Transverse colon (tissue), 4 donors: ENCODE measurements around the gene ARL17A.
"Not testable (repeated sequence)": the region's sequence is repeated elsewhere in the genome, so short reads cannot be mapped to it uniquely, and the experiment has no call there.

Source experiments
- CTCF ChIP-seq, 5 experiments: fragments of 200-600 bp in 3 of 5; fragments of 450-650 bp in 2 of 5; sonication (generic) in 3 of 5; IDR thresholded peaks; 1 replicate in 2 of 5; 2 replicates in 3 of 5; pipeline ENCODE4 v1.5.1; 2016 to 2017; ENCODE audit warnings: antibody characterized with exemption in 5 of 5, inconsistent platforms in 3 of 5, mild to moderate bottlenecking in 2 of 5, moderate library complexity in 1 of 5
- EP300 ChIP-seq: sonication (generic); formaldehyde crosslinking; IDR thresholded peaks from one replicate; pipeline ENCODE4 v1.6.1; 2017; ENCODE audit warnings: antibody characterized with exemption, low read depth
- POLR2A ChIP-seq: fragments of 450-650 bp; IDR thresholded peaks from one replicate; pipeline ENCODE4 v1.6.1; 2016; ENCODE audit warnings: antibody characterized with exemption, mild to moderate bottlenecking, moderate library complexity
- POLR2AphosphoS5 ChIP-seq, 3 donors: sonication (generic); formaldehyde crosslinking; IDR thresholded peaks; one replicate each; pipeline ENCODE4 v1.6.1; 2016; ENCODE audit warnings: antibody characterized with exemption in 3 of 3

GRCh38 chr17:46624726-46625125, 45.2 kb upstream of the ARL17A start:
- not testable (repeated sequence) for TF ChIP-seq POLR2A; CTCF (IDR thresholded peaks at IDR 0.05); POLR2AphosphoS5 (IDR thresholded peaks at IDR 0.05); EP300
